ENCODE data around the gene PCBD1.

- TF ChIP-seq CTCF (conservative IDR thresholded peaks at IDR 0.05) (no peak), ZFX (IDR thresholded peaks at IDR 0.05) (no peak)
These were observed 32.9 kb upstream of the PCBD1 start for GRCh38 chr10:70921285-70921684.

Measured in C4-2B (cell line).